MM.1S (cell line): ENCODE measurements around the gene NBEA.

Source experiments
- CTCF ChIP-seq: fragments of 300-600 bp; sonication (generic); IDR thresholded peaks from 2 replicates; pipeline ENCODE4 v1.5.1; 2016; ENCODE audit warnings: antibody characterized with exemption, low read length, mixed read lengths
- EZH2 ChIP-seq: fragments of 300-600 bp; sonication (generic); optimal IDR thresholded peaks from 2 replicates; pipeline ENCODE3; 2017; ENCODE audit warnings: low read depth, mild to moderate bottlenecking, antibody characterized with exemption, low read length, mixed read lengths
- EZH2phosphoT487 ChIP-seq: fragments of 300-600 bp; sonication (generic); IDR thresholded peaks from 2 replicates; pipeline ENCODE4 v1.6.1; 2018; ENCODE audit warnings: antibody characterized with exemption, low read length

GRCh38 chr13:35093356-35093755 lies 151.3 kb downstream of the NBEA start:
- TF ChIP-seq EZH2 (no peak), CTCF (no peak), EZH2phosphoT487 (no peak)
